OCI-LY7 (cell line): ENCODE measurements around the gene HPN.

Experiments
- EZH2phosphoT487 ChIP-seq: fragments of 200-600 bp; sonication (generic); IDR thresholded peaks from 2 replicates; pipeline ENCODE4 v1.6.1; 2018; ENCODE audit warnings: low read depth, borderline replicate concordance, mild to moderate bottlenecking, mixed run types, antibody characterized with exemption, low read length, moderate library complexity, mixed read lengths
- TF ChIP-seq, protein P1 (sequence below): fragments of 200-600 bp; sonication (generic); conservative IDR thresholded peaks from 2 replicates; pipeline ENCODE4 v1.5.1; 2014; ENCODE audit warnings: mild to moderate bottlenecking, antibody characterized with exemption, low read length, moderate library complexity, mixed read lengths

DNA sequence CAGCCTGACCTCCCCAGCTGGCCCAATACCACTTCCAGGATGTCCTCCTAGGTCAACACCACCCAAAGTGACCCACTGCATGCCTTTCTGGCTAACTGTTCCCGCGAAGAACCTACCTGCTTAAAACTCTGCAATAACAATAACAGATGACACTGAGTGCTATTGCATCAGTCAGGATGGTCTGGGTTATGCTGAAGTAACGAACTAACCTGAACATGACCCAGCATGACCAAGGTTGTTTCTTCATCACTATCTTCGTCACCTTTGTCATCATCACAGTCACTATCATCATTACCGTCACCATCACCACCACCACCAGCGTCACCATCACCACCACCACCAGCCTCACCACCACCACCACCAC lies 63.5 kb downstream of the HPN start:
- TF ChIP-seq, protein P1, sequence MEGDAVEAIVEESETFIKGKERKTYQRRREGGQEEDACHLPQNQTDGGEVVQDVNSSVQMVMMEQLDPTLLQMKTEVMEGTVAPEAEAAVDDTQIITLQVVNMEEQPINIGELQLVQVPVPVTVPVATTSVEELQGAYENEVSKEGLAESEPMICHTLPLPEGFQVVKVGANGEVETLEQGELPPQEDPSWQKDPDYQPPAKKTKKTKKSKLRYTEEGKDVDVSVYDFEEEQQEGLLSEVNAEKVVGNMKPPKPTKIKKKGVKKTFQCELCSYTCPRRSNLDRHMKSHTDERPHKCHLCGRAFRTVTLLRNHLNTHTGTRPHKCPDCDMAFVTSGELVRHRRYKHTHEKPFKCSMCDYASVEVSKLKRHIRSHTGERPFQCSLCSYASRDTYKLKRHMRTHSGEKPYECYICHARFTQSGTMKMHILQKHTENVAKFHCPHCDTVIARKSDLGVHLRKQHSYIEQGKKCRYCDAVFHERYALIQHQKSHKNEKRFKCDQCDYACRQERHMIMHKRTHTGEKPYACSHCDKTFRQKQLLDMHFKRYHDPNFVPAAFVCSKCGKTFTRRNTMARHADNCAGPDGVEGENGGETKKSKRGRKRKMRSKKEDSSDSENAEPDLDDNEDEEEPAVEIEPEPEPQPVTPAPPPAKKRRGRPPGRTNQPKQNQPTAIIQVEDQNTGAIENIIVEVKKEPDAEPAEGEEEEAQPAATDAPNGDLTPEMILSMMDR: no peak
- no peak for TF ChIP-seq EZH2phosphoT487
